HG03520 (cell line): ENCODE measurements around the gene LRRC8D.
"Not testable (repeated sequence)": the region's sequence is repeated elsewhere in the genome, so short reads cannot be mapped to it uniquely, and the experiment has no call there.

Experiments
- ATAC-seq: cut with Tn5 transposase; IDR thresholded peaks from one replicate; pipeline ENCODE4 v1.9.1; 2021; ENCODE audit warnings: mild to moderate bottlenecking, moderate library complexity; ENCODE audit not compliant: unreplicated experiment

LRRC8D gene

DNA sequence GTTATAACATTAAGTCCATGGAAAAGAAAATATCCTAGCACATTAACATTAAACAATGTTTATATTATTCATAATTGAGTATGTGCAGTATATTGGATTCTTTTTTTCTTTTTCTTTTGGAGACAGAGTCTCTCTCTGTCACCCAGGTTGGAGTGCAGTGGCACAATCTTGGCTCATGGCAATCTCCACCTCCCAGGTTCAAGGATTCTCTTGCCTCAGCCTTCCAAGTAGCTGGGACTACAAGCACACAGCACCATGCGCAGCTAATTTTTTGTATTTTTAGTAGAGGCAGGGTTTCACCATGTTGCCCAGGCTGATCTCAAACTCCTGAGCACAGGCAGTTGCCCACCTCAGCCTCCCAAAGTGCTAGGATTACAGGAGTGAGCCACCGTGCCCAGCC is 162.0 kb downstream of the LRRC8D start:
- ATAC-seq: not testable (repeated sequence)

- ATAC-seq: not testable (repeated sequence)
These were observed 163.8 kb downstream of the LRRC8D start for GRCh38 chr1:89984564-89985116.

DNA sequence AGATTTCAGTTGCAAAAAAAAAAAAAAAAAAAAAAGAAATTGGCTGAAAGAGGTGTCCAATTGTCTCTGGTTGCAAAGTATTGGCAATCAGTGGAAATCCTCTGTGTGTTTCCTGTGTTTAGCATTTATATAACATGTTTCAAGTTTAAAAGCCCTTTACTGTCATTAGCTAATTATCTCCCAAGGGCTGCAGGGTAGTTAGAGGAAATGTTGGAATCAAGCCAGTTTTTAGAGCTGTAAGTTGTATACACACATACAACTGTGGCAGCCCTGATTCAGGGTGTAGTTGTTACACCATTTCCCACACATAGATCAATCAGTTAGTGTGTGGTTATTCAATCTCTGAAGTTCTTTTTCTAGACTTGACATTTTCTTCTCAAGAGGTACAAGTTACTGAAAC is 165.2 kb downstream of the LRRC8D start:
- no peak for ATAC-seq
